GM19328 (cell line): ENCODE data around the gene EXOC7.

Experiments
- ATAC-seq: cut with Tn5 transposase; IDR thresholded peaks from one replicate; pipeline ENCODE4 v1.9.1; 2021; ENCODE audit warnings: mild to moderate bottlenecking, moderate library complexity; ENCODE audit not compliant: unreplicated experiment

EXOC7 gene, protein sequence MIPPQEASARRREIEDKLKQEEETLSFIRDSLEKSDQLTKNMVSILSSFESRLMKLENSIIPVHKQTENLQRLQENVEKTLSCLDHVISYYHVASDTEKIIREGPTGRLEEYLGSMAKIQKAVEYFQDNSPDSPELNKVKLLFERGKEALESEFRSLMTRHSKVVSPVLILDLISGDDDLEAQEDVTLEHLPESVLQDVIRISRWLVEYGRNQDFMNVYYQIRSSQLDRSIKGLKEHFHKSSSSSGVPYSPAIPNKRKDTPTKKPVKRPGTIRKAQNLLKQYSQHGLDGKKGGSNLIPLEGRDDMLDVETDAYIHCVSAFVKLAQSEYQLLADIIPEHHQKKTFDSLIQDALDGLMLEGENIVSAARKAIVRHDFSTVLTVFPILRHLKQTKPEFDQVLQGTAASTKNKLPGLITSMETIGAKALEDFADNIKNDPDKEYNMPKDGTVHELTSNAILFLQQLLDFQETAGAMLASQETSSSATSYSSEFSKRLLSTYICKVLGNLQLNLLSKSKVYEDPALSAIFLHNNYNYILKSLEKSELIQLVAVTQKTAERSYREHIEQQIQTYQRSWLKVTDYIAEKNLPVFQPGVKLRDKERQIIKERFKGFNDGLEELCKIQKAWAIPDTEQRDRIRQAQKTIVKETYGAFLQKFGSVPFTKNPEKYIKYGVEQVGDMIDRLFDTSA

DNA sequence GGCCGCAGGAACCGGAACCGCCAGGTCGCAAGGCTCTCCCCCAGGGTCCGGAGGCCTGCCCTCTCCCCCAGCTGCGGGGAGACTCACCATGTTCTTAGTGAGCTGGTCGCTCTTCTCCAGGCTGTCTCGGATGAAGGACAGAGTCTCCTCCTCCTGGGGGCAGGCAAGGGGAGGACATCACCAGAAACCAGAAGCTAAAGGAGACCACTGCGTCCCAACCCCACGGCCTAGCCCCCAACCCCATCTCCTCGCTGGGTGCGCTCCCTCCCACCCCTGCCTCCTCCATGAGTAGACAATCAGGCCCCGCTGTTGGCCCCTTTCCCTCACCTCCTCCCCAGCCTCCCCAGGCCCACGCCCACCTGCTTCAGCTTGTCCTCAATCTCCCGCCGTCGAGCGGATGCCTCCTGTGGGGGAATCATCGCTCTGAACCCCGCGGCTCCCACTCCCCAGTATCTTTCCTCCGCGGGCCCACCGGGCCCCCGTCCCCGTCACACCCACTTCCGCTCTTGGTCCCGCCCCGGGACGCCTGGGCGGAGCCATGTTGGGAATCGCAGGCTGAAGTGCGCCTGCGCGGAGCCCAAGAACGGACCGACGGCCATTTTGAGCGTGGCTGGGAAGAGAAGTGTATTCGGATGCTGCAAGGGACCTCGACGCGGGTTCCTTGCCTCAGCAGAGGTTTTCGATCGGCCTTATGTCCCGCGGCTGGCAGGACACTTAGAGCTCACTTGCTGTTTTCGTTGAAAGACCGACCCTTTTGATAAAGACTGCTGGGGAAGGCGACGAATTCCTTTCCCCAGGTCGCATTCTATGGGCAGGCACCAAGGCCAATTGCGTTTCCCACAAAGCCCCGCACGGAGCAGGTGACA is at the start of gene EXOC7:
Gene EXOC7 (minus strand): TSS at position 514 of the 866 bp plus-strand sequence. CDS start 95 bp downstream, at position 419.
- ATAC-seq: peak; percentile 74

DNA sequence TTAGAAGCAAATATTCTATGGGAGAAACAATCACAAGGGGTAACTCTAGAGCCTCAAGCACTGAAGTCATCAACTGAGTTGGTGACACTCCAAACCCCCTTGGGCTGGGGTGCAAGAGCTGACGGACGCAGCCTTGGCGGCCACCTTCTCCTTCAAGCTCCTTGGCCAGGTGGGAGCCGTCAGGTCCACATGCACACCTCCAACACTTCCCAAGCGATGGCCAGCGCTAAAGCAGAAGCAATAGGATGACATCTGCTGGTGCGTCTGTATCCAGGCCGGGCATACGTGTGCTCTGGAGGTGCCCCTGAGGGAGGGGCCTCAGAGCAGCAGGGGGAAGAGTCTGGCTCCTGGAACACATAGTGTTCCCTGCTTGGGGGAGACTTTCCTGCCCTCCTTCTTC is 49.6 kb upstream of the EXOC7 start:
- no peak for ATAC-seq

- no peak for ATAC-seq
Measured at GRCh38 chr17:76152591-76152990, 49.0 kb upstream of the EXOC7 start.

- no peak for ATAC-seq
Measured at GRCh38 chr17:76151896-76152454, 48.4 kb upstream of the EXOC7 start.

GRCh38 chr17:76150712-76151622 is 47.4 kb upstream of the EXOC7 start:
- no peak for ATAC-seq

DNA sequence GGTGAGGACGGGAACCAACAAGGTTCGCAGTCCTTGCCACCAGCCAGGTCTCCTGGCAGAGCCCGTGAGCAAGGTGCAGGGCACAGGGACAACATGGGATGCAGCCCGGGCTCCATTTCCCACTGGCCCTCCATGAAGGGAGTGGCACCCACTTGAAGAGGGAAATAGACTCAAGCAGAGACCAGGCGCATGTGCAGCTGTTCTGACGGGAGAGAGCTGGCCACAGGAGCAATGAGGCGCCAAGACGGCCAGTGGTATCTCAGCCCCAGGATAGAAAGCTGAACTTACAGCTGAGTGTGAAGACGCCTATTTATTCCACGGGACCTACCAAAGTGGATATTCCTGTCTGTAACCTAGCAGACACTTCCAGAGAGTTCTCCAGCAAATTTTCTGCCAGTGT is 45.6 kb upstream of the EXOC7 start:
- ATAC-seq: no peak

DNA sequence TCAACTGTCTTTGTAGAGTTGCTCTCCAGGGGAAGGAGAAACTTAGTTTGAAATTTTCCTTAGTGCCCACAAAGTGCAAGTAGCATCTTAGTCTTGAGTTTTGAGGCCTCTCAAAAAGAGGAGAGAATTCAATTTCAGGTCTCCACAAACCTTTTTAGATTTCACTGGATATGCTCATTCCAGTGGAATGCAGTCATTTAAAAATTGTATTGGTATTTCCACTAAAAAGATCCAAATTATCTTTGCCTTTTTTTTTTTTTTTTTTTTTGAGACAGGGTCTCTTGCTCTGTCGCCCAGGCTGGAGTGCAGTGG is 44.4 kb upstream of the EXOC7 start:
- ATAC-seq: no peak

DNA sequence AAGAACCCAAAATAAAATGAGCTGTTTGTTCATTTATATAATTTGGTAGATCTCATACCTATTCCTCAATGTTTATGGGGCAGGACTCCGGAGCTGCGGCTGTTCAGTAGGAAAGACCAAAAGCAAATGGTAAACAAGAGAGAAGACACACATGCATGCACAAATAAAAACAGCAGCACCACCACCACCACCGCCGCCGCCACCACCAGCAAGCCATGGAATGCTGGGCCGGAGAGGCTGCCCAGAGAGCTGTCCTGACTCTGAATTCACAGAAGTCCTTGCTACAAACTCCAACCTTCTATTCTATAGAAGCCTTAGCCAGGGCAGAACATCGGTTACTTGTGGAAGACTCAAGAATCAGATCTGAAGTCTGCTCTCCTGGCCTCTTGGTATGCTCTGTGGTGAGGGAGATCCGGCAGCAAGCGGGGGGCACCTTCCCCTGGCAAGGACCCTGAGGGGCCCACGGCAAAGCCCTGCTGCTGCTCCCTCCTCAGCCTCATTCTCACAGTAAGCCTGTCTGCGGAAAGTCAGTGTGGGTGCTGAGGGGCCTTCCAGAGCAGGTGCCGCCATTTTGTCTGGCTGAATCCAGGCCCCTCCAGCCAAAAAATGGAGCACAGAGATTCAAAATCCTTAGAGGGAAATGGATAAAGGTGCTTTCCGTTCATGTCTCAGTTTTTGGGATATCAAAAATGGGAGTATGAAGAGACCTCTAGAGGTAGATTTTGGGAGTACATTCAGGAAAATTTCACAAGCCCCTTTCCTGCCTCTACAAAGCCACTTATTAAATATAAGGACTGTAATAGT is 43.8 kb upstream of the EXOC7 start:
- ATAC-seq: no peak

DNA sequence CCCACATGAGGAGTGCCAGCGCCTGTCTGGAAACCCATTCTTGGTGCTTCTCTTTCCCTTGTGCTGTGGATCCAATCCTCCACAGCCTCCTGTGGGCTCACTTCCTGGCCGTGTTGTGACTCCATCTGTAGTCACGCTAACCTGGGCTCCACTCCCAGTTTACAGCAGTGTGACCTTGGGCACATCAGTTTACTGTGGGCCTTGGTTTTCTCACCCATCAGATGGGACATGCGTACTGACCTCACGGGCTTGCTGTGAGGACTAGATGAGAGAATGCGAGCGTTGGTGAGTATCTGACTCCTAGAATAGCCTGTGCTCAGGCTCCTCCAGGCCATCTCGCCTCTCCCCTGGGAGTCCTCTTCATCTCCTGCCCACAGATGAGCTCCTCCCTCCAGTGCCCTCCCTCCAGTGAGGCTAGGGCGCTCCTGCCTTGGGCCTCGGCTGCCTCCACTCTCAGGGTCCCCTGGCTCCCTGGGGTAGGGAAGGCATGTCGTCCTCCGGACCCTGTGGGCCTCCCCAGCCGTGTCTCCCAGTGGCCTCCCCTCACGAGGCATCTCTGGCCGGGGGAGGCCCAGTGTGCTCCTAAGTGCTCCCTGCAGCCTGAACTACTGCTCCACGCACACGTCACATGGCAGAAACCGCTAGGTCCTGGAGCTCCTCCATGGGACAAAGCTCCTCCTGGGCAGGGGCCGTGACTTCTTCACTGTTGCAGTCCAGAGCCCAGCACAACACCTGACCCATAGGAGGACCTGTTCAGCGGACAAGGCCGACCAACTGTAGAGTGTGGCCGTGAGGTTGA is 42.7 kb upstream of the EXOC7 start:
- no peak for ATAC-seq

DNA sequence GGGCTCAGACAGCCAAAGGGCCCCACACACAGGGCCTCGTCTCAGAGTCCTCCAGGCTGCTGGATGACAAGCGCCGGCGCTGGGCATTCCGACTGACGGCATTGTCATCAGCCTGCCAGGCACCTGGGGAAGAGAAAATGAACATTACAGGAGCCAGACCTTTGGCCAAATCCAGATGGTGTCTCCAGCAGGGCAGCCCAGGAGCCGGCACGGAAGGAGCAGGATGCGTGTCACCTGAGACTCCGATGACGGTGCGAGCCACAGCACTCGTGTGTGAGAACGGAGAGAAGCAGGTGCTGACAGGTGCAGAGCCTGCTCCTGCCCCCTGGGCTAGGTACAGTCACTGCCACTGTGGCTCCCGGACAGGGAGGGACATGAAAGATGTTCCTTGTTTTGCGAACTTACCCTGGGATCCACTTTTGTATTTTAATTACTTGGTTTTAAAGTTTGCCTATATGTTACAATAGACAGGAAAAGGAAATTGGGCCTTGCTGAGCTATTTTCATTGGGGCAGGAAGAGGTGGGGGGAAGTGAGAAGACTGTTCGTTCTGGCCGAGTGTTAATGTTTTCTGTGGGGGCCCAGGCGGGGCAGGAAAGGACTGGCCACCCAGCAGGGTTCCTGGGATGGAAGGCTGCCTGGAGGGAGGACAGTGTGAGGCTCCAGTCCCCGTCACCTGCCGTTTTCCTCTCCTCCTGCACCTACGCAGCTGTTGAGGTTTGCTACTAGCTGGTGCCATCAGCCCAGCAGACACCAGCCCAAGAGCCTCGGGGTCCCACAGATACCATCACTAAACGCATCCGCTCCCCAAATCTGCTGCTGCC is 41.9 kb upstream of the EXOC7 start:
- no peak for ATAC-seq

DNA sequence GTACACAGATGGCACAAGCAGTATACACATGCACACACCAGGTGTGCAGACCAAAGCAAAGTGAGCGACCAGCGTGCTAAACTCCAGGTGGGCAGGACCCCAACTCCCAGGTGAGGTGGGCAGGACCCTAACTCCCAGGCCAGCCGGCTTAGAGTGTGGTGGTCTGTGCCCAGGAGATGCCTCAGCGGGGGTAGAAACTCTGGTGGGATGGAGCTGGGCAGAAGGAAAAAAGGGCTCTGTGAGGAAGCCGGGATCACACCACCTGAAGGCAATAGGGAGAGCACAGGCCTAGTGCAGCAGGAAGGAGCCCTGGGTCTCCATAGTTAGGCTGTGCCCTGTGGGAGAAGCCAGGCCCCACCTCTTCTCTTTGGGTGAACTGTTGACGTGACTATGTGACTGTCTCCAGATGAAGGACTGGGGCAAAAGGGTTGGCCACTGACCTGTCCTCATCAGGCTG is 39.0 kb upstream of the EXOC7 start:
- ATAC-seq: no peak

- no peak for ATAC-seq
Measured at GRCh38 chr17:76142039-76142584, 38.5 kb upstream of the EXOC7 start.

- peak; percentile 59 for ATAC-seq
Measured at GRCh38 chr17:76141212-76142038, 37.8 kb upstream of the EXOC7 start, which contains the start of gene FOXJ1. Gene FOXJ1 (minus strand): TSS chr17:76141245. CDS start chr17:76140395, 850 bp downstream.

GRCh38 chr17:76140661-76141211 is 37.1 kb upstream of the EXOC7 start:
- ATAC-seq: no peak

DNA sequence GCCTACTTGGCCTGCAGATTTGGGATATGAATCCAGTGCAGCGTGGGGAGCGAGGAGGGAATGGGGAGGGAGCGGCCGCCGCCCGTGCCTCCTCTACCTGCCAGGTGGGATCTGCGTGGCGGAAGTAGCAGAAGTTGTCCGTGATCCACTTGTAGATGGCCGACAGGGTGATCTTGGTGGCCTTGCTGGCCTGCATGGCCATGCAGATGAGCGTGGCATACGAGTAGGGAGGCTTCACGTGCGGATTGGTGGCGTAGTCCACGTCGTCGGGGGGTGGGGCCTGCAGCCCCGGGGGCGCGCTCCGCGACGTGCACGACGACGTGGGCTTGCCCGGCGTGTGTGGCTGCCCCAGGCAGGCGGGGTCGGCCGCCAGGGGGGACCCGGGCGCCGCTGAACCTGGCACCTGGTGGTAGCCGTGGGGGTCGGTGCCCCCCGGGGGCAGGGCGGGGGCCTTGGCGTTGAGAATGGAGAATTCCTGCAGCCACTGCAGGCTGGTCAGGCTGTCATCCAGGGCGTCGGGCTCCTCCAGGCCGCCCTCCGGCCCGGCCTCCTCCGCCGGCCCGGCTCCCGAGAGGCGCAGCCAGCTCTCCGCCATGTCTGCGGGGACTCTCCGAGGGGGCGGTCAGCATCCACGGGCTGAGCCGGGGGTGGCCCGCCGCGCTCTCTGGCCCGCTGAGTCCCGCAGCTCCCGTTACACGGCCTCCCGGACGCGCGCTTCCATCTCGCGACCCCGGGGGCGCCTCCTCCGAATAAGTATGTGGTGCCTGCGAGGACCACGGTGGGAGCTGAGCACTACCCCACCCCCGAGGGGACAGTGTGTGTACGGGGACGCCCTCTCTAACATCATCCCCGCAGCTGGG is 36.4 kb upstream of the EXOC7 start:
- ATAC-seq: no peak
